GM12878 (cell line): ENCODE data around the gene SSH3. TPM values are rescaled to one million over a fixed set of nuclear protein-coding genes. Genes with fewer than 3 reads are reported as not detected.

Experiments used
- CBX3 ChIP-seq: fragments of 200-600 bp; sonication (generic); IDR thresholded peaks from 2 replicates; pipeline ENCODE4 v1.6.1; 2016; ENCODE audit warnings: low read depth, borderline replicate concordance
- FOXM1 ChIP-seq: IDR thresholded peaks from 2 replicates; pipeline ENCODE4 v1.6.1; 2012; ENCODE audit warnings: low read depth, mild to moderate bottlenecking, inconsistent platforms, low read length, moderate library complexity
- JUND ChIP-seq: IDR thresholded peaks from 2 replicates; pipeline ENCODE4 v1.6.1; 2012; ENCODE audit warnings: low read depth, mild to moderate bottlenecking, low read length, improper control_type of control experiment, moderate library complexity
- PAX5 ChIP-seq: IDR thresholded peaks from 2 replicates; pipeline ENCODE4 v1.6.1; 2011; ENCODE audit warnings: low read depth, low read length, borderline replicate concordance
- RB1 ChIP-seq: fragments of 450-650 bp; formaldehyde crosslinking; IDR thresholded peaks from 2 replicates; pipeline ENCODE4 v1.6.1; 2017; ENCODE audit warnings: mild to moderate bottlenecking, borderline replicate concordance
- RCOR1 ChIP-seq: conservative IDR thresholded peaks from 2 replicates; pipeline ENCODE4 v1.6.1; 2012; ENCODE audit warnings: low read depth, low read length, improper control_type of control experiment
- RFX5 ChIP-seq: IDR thresholded peaks from 2 replicates; pipeline ENCODE4 v1.6.1; 2011; ENCODE audit warnings: low read depth, low read length, improper control_type of control experiment
- SMAD5 ChIP-seq: IDR thresholded peaks from 2 replicates; pipeline ENCODE4 v1.6.1; 2016; ENCODE audit warnings: antibody characterized with exemption, low read depth
- TARDBP ChIP-seq: IDR thresholded peaks from 2 replicates; pipeline ENCODE4 v1.6.1; 2016; ENCODE audit warnings: borderline replicate concordance
- TBL1XR1 ChIP-seq: IDR thresholded peaks from 2 replicates; pipeline ENCODE4 v1.6.1; 2012; ENCODE audit warnings: low read depth, low read length, improper control_type of control experiment
- YY1 ChIP-seq: IDR thresholded peaks from 2 replicates; pipeline ENCODE4 v1.6.1; 2011; ENCODE audit warnings: low read depth, mild to moderate bottlenecking, low read length
- polyA plus RNA-seq, 11 experiments: library from polyadenylated mRNA; depleted of rRNA in 4 of 11; unstranded in 6 of 11; stranded (reverse) in 5 of 11; fragments of >200 nt; fragmentation: Nextera tagmentation in 4 of 11; fragmentation: Illumina TruSeq in 1 of 11; extraction: Ambion mirVana in 4 of 11; extraction: Trizol in 1 of 11; gene quantifications; 1 replicate in 1 of 11; 2 replicates in 10 of 11; pipeline versions ENCODE4 v1.2.1 to v1.2.3, GENCODE V29; 2011 to 2016; ENCODE audit warnings: inconsistent platforms in 2 of 11, missing spikeins in 2 of 11, low read depth in 1 of 11
- total RNA-seq, 4 experiments: library from RNA; depleted of rRNA in 3 of 4; stranded (reverse); fragments of >200 nt in 3 of 4; fragmentation: Illumina TruSeq in 1 of 4; extraction: Trizol in 1 of 4; gene quantifications; 2 replicates each; pipeline versions ENCODE4 v1.2.1 to v1.2.3, GENCODE V29; 2013 to 2021
- TF ChIP-seq, protein P1 (sequence below): fragments of 450-650 bp; formaldehyde crosslinking; IDR thresholded peaks from 2 replicates; pipeline ENCODE4 v1.4.0; 2020; ENCODE audit warnings: mild to moderate bottlenecking, moderate library complexity
- TF ChIP-seq, protein P2 (sequence below): fragments of 450-650 bp; formaldehyde crosslinking; IDR thresholded peaks from 2 replicates; pipeline ENCODE4 v1.5.0; 2022; ENCODE audit warnings: mild to moderate bottlenecking, missing genetic modification characterization
- TF ChIP-seq, protein P3 (sequence below): fragments of 450-650 bp; IDR thresholded peaks from 2 replicates; pipeline ENCODE4 v1.6.1; 2016; ENCODE audit warnings: mild to moderate bottlenecking
- TF ChIP-seq, protein P4 (sequence below): fragments of 450-650 bp; IDR thresholded peaks from 2 replicates; pipeline ENCODE4 v1.6.1; 2017; ENCODE audit warnings: mild to moderate bottlenecking, moderate library complexity

Gene SSH3
- total and polyA plus RNA-seq, 10 of the 15 experiments (the other 5 are each of a cell fraction or from before 2014, with no cell fraction given), result 0.05 to 0.83 (median 0.28) TPM; not detected in 3

DNA sequence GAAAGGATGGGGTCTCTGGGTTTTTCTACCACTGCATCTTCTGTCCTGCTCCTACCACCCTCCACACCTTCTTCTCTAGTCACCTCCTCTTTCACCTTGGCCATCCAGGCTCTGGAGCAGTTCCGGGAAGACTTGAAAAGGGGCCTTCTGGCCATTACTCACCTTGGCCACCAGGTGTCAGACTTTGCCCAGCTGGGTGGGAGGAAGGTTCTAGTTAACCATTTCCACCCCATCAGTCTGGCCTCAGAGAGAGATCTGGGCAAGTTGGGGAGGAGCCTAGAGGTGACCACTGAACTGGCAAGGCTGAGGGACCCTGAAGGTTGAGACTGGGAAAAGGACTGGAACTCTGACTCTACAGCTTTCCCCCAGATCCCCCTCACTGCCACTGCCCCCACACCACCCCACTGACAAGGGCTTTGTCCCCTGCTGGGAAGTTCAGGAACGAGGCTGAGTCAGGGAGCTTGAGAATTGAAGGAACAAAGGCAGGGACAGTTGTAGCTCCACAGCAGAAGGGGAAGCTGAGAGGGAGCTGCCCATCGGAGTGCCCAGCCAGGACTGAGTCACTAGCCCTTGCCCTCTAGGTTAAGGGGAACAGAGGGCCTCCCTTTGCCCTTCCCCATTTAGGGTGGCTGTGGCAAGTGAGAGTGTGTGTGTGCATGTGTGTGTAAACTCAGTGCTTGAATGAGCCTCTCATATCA is 53.7 kb downstream of the SSH3 start (continued):
- TF ChIP-seq, protein P1, sequence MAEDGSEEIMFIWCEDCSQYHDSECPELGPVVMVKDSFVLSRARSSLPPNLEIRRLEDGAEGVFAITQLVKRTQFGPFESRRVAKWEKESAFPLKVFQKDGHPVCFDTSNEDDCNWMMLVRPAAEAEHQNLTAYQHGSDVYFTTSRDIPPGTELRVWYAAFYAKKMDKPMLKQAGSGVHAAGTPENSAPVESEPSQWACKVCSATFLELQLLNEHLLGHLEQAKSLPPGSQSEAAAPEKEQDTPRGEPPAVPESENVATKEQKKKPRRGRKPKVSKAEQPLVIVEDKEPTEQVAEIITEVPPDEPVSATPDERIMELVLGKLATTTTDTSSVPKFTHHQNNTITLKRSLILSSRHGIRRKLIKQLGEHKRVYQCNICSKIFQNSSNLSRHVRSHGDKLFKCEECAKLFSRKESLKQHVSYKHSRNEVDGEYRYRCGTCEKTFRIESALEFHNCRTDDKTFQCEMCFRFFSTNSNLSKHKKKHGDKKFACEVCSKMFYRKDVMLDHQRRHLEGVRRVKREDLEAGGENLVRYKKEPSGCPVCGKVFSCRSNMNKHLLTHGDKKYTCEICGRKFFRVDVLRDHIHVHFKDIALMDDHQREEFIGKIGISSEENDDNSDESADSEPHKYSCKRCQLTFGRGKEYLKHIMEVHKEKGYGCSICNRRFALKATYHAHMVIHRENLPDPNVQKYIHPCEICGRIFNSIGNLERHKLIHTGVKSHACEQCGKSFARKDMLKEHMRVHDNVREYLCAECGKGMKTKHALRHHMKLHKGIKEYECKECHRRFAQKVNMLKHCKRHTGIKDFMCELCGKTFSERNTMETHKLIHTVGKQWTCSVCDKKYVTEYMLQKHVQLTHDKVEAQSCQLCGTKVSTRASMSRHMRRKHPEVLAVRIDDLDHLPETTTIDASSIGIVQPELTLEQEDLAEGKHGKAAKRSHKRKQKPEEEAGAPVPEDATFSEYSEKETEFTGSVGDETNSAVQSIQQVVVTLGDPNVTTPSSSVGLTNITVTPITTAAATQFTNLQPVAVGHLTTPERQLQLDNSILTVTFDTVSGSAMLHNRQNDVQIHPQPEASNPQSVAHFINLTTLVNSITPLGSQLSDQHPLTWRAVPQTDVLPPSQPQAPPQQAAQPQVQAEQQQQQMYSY (CRISPR knock-in tag), result no peak
- peak; percentile 85 for TF ChIP-seq YY1
- no peak for TF ChIP-seq RFX5
- TF ChIP-seq TBL1XR1, result 0 out of 2 replicates have a peak, but pooled peaks have one; percentile 40
- TF ChIP-seq PAX5, result peak; percentile 25; the same call in 1 of the 2 replicates
- TF ChIP-seq, protein P2, sequence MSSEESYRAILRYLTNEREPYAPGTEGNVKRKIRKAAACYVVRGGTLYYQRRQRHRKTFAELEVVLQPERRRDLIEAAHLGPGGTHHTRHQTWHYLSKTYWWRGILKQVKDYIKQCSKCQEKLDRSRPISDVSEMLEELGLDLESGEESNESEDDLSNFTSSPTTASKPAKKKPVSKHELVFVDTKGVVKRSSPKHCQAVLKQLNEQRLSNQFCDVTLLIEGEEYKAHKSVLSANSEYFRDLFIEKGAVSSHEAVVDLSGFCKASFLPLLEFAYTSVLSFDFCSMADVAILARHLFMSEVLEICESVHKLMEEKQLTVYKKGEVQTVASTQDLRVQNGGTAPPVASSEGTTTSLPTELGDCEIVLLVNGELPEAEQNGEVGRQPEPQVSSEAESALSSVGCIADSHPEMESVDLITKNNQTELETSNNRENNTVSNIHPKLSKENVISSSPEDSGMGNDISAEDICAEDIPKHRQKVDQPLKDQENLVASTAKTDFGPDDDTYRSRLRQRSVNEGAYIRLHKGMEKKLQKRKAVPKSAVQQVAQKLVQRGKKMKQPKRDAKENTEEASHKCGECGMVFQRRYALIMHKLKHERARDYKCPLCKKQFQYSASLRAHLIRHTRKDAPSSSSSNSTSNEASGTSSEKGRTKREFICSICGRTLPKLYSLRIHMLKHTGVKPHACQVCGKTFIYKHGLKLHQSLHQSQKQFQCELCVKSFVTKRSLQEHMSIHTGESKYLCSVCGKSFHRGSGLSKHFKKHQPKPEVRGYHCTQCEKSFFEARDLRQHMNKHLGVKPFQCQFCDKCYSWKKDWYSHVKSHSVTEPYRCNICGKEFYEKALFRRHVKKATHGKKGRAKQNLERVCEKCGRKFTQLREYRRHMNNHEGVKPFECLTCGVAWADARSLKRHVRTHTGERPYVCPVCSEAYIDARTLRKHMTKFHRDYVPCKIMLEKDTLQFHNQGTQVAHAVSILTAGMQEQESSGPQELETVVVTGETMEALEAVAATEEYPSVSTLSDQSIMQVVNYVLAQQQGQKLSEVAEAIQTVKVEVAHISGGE, result no peak
- peak; percentile 51; the same call in 1 of the 2 replicates for TF ChIP-seq RB1
- TF ChIP-seq JUND, result no peak
- TF ChIP-seq CBX3, result no peak
- TF ChIP-seq FOXM1, result no peak
- TF ChIP-seq RCOR1, result peak; percentile 61; the same call in 1 of the 2 replicates
- TF ChIP-seq SMAD5, result no peak
- no peak for TF ChIP-seq TARDBP
- TF ChIP-seq, protein P3, sequence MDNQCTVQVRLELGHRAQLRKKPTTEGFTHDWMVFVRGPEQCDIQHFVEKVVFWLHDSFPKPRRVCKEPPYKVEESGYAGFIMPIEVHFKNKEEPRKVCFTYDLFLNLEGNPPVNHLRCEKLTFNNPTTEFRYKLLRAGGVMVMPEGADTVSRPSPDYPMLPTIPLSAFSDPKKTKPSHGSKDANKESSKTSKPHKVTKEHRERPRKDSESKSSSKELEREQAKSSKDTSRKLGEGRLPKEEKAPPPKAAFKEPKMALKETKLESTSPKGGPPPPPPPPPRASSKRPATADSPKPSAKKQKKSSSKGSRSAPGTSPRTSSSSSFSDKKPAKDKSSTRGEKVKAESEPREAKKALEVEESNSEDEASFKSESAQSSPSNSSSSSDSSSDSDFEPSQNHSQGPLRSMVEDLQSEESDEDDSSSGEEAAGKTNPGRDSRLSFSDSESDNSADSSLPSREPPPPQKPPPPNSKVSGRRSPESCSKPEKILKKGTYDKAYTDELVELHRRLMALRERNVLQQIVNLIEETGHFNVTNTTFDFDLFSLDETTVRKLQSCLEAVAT, result peak; percentile 46; the same call in 1 of the 2 replicates
- TF ChIP-seq, protein P4, sequence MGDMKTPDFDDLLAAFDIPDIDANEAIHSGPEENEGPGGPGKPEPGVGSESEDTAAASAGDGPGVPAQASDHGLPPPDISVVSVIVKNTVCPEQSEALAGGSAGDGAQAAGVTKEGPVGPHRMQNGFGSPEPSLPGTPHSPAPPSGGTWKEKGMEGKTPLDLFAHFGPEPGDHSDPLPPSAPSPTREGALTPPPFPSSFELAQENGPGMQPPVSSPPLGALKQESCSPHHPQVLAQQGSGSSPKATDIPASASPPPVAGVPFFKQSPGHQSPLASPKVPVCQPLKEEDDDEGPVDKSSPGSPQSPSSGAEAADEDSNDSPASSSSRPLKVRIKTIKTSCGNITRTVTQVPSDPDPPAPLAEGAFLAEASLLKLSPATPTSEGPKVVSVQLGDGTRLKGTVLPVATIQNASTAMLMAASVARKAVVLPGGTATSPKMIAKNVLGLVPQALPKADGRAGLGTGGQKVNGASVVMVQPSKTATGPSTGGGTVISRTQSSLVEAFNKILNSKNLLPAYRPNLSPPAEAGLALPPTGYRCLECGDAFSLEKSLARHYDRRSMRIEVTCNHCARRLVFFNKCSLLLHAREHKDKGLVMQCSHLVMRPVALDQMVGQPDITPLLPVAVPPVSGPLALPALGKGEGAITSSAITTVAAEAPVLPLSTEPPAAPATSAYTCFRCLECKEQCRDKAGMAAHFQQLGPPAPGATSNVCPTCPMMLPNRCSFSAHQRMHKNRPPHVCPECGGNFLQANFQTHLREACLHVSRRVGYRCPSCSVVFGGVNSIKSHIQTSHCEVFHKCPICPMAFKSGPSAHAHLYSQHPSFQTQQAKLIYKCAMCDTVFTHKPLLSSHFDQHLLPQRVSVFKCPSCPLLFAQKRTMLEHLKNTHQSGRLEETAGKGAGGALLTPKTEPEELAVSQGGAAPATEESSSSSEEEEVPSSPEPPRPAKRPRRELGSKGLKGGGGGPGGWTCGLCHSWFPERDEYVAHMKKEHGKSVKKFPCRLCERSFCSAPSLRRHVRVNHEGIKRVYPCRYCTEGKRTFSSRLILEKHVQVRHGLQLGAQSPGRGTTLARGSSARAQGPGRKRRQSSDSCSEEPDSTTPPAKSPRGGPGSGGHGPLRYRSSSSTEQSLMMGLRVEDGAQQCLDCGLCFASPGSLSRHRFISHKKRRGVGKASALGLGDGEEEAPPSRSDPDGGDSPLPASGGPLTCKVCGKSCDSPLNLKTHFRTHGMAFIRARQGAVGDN, result no peak
